IPS-NIHi11 (cell line): Measurements from ENCODE around the gene HMCN2.
"Not testable (repeated sequence)": the region's sequence is repeated elsewhere in the genome, so short reads cannot be mapped to it uniquely, and the experiment has no call there.

ENCODE experiments used
- DNase-seq: peaks from one replicate; pipeline ENCODE4 v3.0.0; 2012; ENCODE audit warnings: mixed read lengths, low spot score

Gene HMCN2

DNA sequence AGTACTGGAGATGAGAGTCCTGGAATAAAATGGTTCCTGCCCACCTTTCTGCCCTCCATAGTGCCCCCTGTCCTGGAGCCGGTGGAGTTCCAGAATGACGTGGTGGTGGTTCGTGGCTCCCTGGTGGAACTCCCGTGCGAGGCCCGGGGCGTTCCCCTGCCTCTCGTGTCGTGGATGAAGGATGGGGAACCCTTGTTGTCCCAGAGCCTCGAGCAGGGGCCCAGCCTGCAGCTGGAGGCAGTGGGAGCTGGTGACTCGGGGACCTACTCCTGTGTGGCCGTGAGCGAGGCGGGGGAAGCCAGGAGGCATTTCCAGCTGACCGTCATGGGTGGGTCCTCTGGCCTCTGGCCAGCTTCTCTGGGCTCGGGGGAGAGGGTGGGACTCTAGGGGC is 128.1 kb downstream of the HMCN2 start:
- DNase-seq = no peak

DNA sequence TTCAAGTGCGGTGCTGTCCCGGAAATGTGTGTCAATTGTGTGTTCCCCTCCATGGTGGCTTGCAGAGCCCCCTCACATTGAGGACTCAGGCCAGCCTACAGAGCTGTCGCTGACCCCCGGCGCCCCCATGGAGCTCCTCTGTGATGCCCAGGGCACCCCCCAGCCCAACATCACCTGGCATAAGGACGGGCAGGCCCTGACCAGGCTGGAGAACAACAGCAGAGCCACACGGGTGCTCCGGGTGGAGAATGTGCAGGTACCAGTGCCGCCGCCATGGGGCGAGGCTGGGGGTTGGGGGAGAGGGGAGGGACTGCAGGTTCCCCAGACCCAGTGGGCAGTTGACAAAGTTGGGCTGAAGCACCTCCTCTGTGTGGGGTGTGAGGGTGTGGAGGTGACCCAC is 128.8 kb downstream of the HMCN2 start:
- DNase-seq = no peak

DNA sequence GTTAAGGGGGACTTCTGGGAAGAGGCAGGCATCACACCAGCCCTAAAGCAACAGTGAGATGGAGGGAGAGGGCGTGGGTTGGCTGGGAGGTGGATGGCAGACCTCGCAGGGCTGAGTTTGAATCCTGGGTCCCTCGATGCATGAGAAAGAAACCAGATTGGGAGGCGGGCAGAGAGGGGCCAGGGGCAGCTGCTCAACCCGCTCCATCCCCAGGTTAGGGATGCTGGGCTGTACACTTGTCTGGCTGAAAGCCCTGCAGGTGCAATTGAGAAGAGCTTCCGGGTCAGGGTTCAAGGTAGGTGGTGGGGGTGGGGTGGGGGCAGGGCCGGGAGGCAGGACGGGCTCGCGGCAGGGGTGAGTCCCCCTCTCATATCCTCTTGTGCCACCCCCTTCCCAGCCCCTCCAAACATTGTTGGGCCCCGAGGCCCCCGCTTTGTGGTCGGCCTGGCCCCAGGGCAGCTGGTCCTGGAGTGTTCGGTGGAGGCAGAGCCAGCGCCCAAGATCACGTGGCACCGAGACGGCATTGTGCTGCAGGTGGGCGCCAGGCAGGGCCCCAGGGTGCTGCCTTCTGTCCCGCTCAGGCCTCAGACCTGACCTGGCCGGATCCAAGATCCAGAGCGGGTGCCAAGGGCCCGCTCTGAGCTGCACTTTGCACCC is 129.4 kb downstream of the HMCN2 start:
- DNase-seq = no peak

GRCh38 chr9:130395810-130396435 is 130.4 kb downstream of the HMCN2 start:
- no peak for DNase-seq

GRCh38 chr9:130396581-130396980 is 131.0 kb downstream of the HMCN2 start:
- no peak for DNase-seq

GRCh38 chr9:130398487-130399240 is 133.1 kb downstream of the HMCN2 start:
- no peak for DNase-seq

GRCh38 chr9:130399768-130400167 is 134.2 kb downstream of the HMCN2 start:
- DNase-seq = no peak

GRCh38 chr9:130400870-130401269 is 135.3 kb downstream of the HMCN2 start:
- no peak for DNase-seq

- DNase-seq = not testable (repeated sequence)
Measured at GRCh38 chr9:130401742-130402141, 136.2 kb downstream of the HMCN2 start.

DNA sequence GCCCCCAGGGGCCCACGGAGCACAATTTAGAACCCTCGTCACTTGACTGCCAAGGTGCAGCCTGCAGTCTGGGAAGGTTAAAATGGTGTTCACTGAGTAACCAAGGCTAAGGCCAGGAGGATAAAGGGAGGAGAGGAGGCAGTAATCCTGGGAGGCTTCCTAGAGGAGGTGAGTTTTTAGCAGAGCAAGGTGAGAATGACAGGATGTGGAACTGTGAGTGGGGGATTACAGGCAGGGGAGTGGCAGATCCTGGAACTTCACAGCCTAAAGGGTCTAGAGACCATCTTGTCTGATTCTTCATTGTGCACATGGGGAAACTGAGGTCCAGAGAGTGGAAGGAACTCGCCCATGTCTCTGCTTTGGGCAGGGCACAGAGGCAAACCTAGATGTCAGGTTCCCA is 136.7 kb downstream of the HMCN2 start:
- no peak for DNase-seq

DNA sequence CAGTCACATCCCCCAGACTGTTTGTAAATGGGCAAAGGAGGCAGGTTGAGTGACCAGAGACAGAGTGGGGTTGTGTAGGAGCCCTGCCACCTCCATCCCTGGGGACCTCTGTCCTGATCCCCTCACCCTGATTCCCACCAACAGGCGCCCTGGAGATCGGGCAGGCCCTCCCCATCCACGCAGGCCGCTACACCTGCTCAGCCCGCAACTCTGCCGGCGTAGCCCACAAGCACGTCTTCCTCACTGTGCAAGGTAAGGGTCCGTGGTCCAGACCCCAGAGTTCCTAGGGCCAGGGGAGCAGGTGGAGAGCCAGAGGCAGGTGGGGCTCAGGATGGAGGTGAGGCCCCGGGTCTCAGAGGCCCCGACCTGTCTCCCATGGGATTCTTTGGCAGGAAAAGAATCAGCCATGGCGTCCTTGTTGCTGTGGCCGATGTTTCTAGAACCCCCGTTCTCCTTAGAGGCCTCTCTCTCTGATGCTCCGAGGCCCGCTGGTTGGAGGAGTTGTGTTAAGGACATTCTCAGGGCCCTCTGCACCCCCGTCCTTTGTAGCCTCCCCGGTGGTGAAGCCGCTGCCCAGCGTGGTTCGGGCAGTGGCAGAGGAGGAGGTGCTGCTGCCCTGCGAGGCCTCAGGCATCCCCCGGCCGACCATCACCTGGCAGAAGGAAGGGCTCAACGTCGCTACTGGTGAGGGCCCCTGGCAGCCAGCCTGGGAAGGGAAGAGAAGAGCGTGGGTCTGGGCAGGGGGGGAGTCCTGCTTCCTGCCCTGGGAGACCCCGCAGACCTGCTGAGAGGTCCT is 137.3 kb downstream of the HMCN2 start:
- no peak for DNase-seq

GRCh38 chr9:130405657-130406257 is 140.2 kb downstream of the HMCN2 start:
- no peak for DNase-seq

DNA sequence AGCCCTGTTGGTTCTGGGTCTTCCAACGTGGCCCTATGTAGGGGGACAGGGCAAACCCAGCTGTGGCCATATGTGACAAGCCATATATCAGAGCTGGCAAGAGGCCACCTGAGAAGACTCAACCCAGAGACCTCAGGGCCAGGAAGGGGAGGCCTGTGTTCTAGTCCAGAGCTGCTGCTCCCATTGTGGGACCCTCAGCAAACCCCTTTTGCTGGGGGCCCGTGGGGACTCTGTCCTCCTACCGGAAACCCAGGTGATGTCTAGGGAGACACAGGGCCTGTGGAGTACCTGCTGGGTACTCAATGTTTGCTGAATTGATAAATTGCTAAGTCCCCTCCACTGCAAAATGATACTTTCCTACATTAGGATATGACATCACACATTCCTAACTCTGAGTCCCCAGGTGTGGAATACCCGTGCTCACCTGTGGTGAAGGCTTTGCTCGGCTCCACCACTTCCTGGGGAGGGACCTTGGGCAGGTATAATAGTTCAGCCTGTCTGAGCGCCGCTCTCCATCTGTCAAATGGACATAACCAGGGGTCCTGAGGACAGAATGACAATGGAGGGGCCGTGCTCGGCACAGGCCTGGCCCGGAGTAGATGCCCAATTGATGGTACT is 140.8 kb downstream of the HMCN2 start:
- DNase-seq = no peak

GRCh38 chr9:130407916-130408663 is 142.5 kb downstream of the HMCN2 start:
- no peak for DNase-seq

- no peak for DNase-seq
Measured at GRCh38 chr9:130408669-130409068, 143.1 kb downstream of the HMCN2 start.

DNA sequence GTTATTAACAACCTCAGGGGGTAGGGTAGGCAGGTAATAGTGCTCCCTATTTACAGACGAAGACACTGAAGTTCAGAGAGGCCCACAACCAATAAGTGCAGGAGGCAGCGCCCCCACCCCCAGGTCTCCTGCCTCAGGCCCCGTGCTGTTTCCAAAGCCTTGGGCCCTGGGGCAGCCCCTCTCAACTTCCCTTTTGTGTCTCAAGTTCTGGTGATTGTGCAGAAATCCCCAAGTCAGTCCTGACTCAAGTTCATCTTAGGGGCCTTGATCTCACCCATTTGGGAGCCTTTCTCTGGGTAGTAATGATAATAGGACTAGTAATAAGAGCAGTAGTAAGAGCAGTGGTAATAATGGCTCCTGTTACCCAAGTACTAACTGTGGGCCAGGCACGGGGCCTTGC is 143.7 kb downstream of the HMCN2 start:
- DNase-seq = no peak

DNA sequence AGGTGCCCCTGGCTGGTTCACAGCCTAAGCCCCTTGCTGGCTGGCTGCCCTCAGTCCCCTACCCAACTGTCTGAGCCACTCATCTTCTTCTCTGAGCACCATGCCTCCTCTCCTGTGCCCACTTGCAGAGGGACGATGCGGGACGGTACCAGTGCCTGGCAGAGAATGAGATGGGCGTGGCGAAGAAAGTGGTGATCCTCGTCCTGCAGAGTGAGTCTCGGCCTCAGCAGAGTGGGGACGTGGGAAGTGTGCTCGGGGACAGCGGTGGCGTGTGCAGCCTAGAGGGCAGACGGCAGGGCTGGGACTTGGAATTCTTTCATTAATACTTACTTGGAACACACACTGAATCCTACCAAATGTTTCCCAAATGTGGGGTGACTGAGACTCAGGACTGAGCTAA is 144.9 kb downstream of the HMCN2 start:
- DNase-seq = no peak

DNA sequence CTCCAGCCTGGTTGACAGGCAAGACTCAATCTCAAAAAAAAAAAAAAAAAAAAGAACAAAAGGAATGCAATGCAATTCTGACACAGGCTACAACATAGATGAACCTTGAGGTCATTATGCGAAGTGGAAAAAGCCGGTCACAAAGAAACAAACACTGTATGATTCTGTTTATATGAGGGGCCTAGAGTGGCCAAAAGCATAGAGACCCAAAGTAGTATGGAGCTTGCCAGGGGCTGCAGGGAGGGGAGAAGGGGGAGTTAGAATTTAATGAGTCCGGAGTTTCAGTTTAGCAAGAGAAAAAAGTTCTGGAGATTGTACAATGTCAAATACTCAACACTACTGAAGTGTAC is 146.0 kb downstream of the HMCN2 start:
- no peak for DNase-seq

GRCh38 chr9:130414081-130414731 is 148.6 kb downstream of the HMCN2 start:
- no peak for DNase-seq

GRCh38 chr9:130414910-130415746 is 149.6 kb downstream of the HMCN2 start:
- no peak for DNase-seq
